Osteoblast (primary cell): Measurements from ENCODE around the gene MYH11. TPM values are rescaled to one million over a fixed set of nuclear protein-coding genes. Genes with fewer than 3 reads are reported as not detected.

Experiments
- DNase-seq: peaks from one replicate; pipeline ENCODE4 v3.0.0; 2011; ENCODE audit warnings: low spot score, mixed read lengths; ENCODE audit not compliant: insufficient read length; ENCODE audit errors: missing footprints
- H2AFZ ChIP-seq: 2 replicates; pipeline ENCODE4 v1.6.0; 2011; ENCODE audit warnings: mild to moderate bottlenecking, low read length
- H3K27ac ChIP-seq: 2 replicates; pipeline ENCODE4 v1.5.1; 2011; ENCODE audit warnings: mild to moderate bottlenecking, low read depth, low read length, moderate library complexity
- H3K27me3 ChIP-seq: 2 replicates; pipeline ENCODE4 v1.6.0; 2012; ENCODE audit warnings: mild to moderate bottlenecking, control low read depth, inconsistent platforms, low read length, moderate library complexity; ENCODE audit not compliant: insufficient read depth
- H3K36me3 ChIP-seq: 2 replicates; pipeline ENCODE4 v1.5.1; 2011; ENCODE audit warnings: mild to moderate bottlenecking, low read length, control low read depth, moderate library complexity; ENCODE audit not compliant: insufficient read depth
- H3K4me1 ChIP-seq: 2 replicates; pipeline ENCODE4 v1.5.1; 2011; ENCODE audit warnings: mild to moderate bottlenecking, low read length, control low read depth, moderate library complexity; ENCODE audit not compliant: insufficient read depth
- H3K4me2 ChIP-seq: 2 replicates; pipeline ENCODE4 v1.6.0; 2011; ENCODE audit warnings: mild to moderate bottlenecking, low read length; ENCODE audit not compliant: insufficient read depth
- H3K4me3 ChIP-seq: fragments of 200-600 bp; sonication (generic); 3 replicates; pipeline ENCODE4 v1.5.1; 2012; ENCODE audit warnings: mild to moderate bottlenecking, low read length, inconsistent platforms; ENCODE audit not compliant: insufficient read depth
- H3K79me2 ChIP-seq: 2 replicates; pipeline ENCODE4 v1.6.0; 2012; ENCODE audit warnings: mild to moderate bottlenecking, low read length, control low read depth, inconsistent platforms; ENCODE audit not compliant: insufficient read depth
- H3K9me3 ChIP-seq: 2 replicates; pipeline ENCODE4 v1.5.1; 2011; ENCODE audit warnings: low read depth, low read length, control low read depth
- H4K20me1 ChIP-seq: 2 replicates; pipeline ENCODE4 v1.6.0; 2012; ENCODE audit warnings: mild to moderate bottlenecking, low read length, control low read depth; ENCODE audit not compliant: insufficient read depth
- CTCF ChIP-seq: IDR thresholded peaks from 2 replicates; pipeline ENCODE4 v1.5.1; 2011; ENCODE audit warnings: mild to moderate bottlenecking, low read depth, low read length, moderate library complexity; ENCODE audit errors: extremely low read depth
- total RNA-seq: library from RNA; depleted of rRNA; stranded (reverse); fragments of >200 nt; gene quantifications from 2 replicates; pipeline ENCODE4 v1.2.3, GENCODE V29; 2012

MYH11 gene
- total RNA-seq, 1 donor, result under 0.01 TPM

GRCh38 chr16:15900357-15900756, 43.5 kb upstream of the MYH11 start:
- no peaks in the 10 kb centered on the region for H3K79me2 ChIP-seq

GRCh38 chr16:15899538-15900100, 42.8 kb upstream of the MYH11 start:
- Histone ChIP-seq H3K27ac (no peak overlapping the region), H3K27me3 (no peaks in the 10 kb centered on the region), H3K4me2 (peak overlapping the region; percentile 37)

More at GRCh38 chr16:15900357-15900756, 43.5 kb upstream of the MYH11 start:
- Histone ChIP-seq H3K9me3 (no peaks in the 10 kb centered on the region), H3K4me2 (no peak overlapping the region), H3K36me3 (no peaks in the 10 kb centered on the region), H3K4me1 (peaks cover 16% of the 10 kb centered on the region), H3K4me3 (no peak overlapping the region), H4K20me1 (no peaks in the 10 kb centered on the region), H3K27ac (no peak overlapping the region), H3K27me3 (no peaks in the 10 kb centered on the region), H2AFZ (no peak overlapping the region)
- DNase-seq, result no peak
- no peak for TF ChIP-seq CTCF

GRCh38 chr16:15898654-15899053, 41.8 kb upstream of the MYH11 start:
- no peak for DNase-seq
- no peaks in the 10 kb centered on the region for H4K20me1 ChIP-seq
- H3K4me3 ChIP-seq, result no peak overlapping the region
- no peak overlapping the region for H3K27ac ChIP-seq
- H3K36me3 ChIP-seq, result no peaks in the 10 kb centered on the region
- TF ChIP-seq CTCF, result no peak
- no peaks in the 10 kb centered on the region for H3K79me2 ChIP-seq
- H3K27me3 ChIP-seq, result no peaks in the 10 kb centered on the region
- no peaks in the 10 kb centered on the region for H3K9me3 ChIP-seq
- H3K4me2 ChIP-seq, result no peak overlapping the region
- no peak overlapping the region for H2AFZ ChIP-seq
- peaks cover 16% of the 10 kb centered on the region for H3K4me1 ChIP-seq

More at GRCh38 chr16:15899538-15900100, 42.8 kb upstream of the MYH11 start:
- Histone ChIP-seq H3K36me3 (no peaks in the 10 kb centered on the region), H3K79me2 (no peaks in the 10 kb centered on the region), H4K20me1 (no peaks in the 10 kb centered on the region), H3K9me3 (no peaks in the 10 kb centered on the region), H3K4me1 (peaks cover 16% of the 10 kb centered on the region), H2AFZ (peak overlapping the region; percentile 39), H3K4me3 (no peak overlapping the region)
- DNase-seq, result peak; percentile 49
- TF ChIP-seq CTCF, result no peak

- peak; percentile 42 for DNase-seq
- Histone ChIP-seq H3K4me3 (peak overlapping the region; percentile 58), H3K9me3 (no peaks in the 10 kb centered on the region), H4K20me1 (no peaks in the 10 kb centered on the region), H3K36me3 (no peaks in the 10 kb centered on the region), H3K27ac (peak overlapping the region; percentile 45), H3K4me1 (peaks cover 16% of the 10 kb centered on the region), H3K4me2 (peak overlapping the region; percentile 86), H3K79me2 (no peaks in the 10 kb centered on the region), H3K27me3 (no peaks in the 10 kb centered on the region), H2AFZ (peak overlapping the region; percentile 91)
- no peak for TF ChIP-seq CTCF
Observed at GRCh38 chr16:15897834-15898254, 41.0 kb upstream of the MYH11 start.
